ENCODE data around the gene RNF151.

- TF ChIP-seq CTCF (conservative IDR thresholded peaks at IDR 0.05; ENCODE audit: low read length) (no peak), EZH2phosphoT487 (IDR thresholded peaks at IDR 0.05; ENCODE audit: borderline replicate concordance) (no peak)
Observed at GRCh38 chr16:1961651-1962067, 5.0 kb upstream of the RNF151 start.
